Activated T-helper 17 cell treated with anti-CD3 and anti-CD28 coated beads, Interleukin-2, amount 50 U/mL, for 72 hours (primary cell): ENCODE data around the gene TCEANC. TPM values are rescaled to one million over a fixed set of nuclear protein-coding genes. Genes with fewer than 3 reads are reported as not detected.
A peak's percentile ranks its signal among the peaks of the same experiment; 100 is the strongest.
"Not testable (repeated sequence)": the region's sequence is repeated elsewhere in the genome, so short reads cannot be mapped to it uniquely, and the experiment has no call there.

Source experiments
- ATAC-seq: fragments of 150-1000 bp; cut with Tn5 transposase; replicated peaks from 2 replicates; pipeline ENCODE4 v1.10.0; 2021; ENCODE audit warnings: mild to moderate bottlenecking, moderate library complexity
- H3K27ac Mint-ChIP-seq: one replicate; pipeline ENCODE4 v1.8.0; 2022; ENCODE audit warnings: mixed read lengths
- H3K27me3 Mint-ChIP-seq: one replicate; pipeline ENCODE4 v1.8.0; 2022; ENCODE audit warnings: mixed read lengths
- H3K36me3 Mint-ChIP-seq: one replicate; pipeline ENCODE4 v1.8.0; 2022; ENCODE audit warnings: low read depth, mild to moderate bottlenecking, mixed read lengths
- H3K4me1 Mint-ChIP-seq: one replicate; pipeline ENCODE4 v1.8.0; 2022; ENCODE audit warnings: mixed read lengths
- H3K4me3 Mint-ChIP-seq: one replicate; pipeline ENCODE4 v1.8.0; 2022; ENCODE audit warnings: mild to moderate bottlenecking, mixed read lengths
- H3K9me3 Mint-ChIP-seq: one replicate; pipeline ENCODE4 v1.8.0; 2022; ENCODE audit warnings: mixed read lengths
- total RNA-seq, 2 donors: library from RNA; stranded (reverse); gene quantifications; one replicate each; pipeline ENCODE4 v1.2.3, GENCODE V29; 2022

The TCEANC gene
- total RNA-seq, 2 donors from 2014 or later: 1.8 to 3.5 TPM

DNA sequence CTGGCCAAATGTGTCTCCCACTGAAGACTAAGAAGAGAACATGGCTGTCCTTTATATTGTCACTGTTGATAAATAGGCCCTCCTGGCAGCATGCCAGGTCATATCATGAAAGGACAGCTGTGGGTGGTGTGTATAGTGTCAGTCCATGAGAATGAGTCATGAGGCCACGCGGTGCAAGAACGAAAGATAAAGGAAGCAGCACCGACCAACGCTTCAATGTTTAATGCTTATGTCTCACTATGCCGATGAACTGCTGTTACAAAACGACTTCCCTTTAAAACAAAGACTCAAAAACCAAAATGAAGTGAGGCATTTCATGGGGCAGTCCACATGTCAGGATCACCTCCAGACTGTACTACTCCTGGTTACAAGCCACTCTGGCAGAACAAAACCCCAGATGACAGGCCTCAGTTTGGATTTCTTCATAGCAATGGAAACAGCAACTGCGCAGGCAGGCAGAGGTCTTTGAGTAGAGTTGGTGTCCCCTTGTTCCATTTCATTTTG, 5.2 kb upstream of the TCEANC start:
- ATAC-seq: peak; percentile 99
- Mint-ChIP-seq H3K27me3 (no peaks in the 10 kb centered on the region), H3K36me3 (no peaks in the 10 kb centered on the region), H3K9me3 (no peaks in the 10 kb centered on the region), H3K4me3 (peak overlapping the region; percentile 71), H3K4me1 (peaks cover 6% of the 10 kb centered on the region), H3K27ac (peak overlapping the region; percentile 78)

DNA sequence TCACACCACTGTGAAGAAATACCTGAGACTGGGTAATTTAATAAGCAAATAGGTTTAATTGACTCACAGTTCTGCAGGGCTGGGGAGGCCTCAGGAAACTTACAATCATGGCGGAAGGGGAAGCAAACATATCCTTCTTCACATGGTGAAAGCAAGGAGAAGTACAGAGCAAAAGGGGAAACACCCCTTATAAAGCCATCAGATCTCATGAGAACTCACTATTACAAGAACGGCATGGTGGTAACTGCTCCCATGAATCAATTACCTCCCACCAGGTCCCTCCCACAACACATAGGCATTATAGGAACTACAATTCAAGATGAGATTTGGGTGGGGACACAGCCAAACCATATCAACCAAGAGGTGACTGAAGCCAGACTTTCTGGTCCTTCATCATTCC, 4.6 kb upstream of the TCEANC start:
- H3K27ac Mint-ChIP-seq: peak overlapping the region; percentile 78
- H3K36me3 Mint-ChIP-seq, H3K27me3 Mint-ChIP-seq, H3K4me1 Mint-ChIP-seq, ATAC-seq, H3K9me3 Mint-ChIP-seq: not testable (repeated sequence)
- peak overlapping the region; percentile 71 for H3K4me3 Mint-ChIP-seq

- no peaks in the 10 kb centered on the region for H3K36me3 Mint-ChIP-seq
- H3K27me3 Mint-ChIP-seq: no peaks in the 10 kb centered on the region
- no peaks in the 10 kb centered on the region for H3K9me3 Mint-ChIP-seq
- no peak overlapping the region for H3K4me3 Mint-ChIP-seq
- H3K27ac Mint-ChIP-seq: no peak overlapping the region
- H3K4me1 Mint-ChIP-seq: peaks cover 6% of the 10 kb centered on the region
- no peak for ATAC-seq
Observed at GRCh38 chrX:13649838-13650237, 3.1 kb upstream of the TCEANC start.

DNA sequence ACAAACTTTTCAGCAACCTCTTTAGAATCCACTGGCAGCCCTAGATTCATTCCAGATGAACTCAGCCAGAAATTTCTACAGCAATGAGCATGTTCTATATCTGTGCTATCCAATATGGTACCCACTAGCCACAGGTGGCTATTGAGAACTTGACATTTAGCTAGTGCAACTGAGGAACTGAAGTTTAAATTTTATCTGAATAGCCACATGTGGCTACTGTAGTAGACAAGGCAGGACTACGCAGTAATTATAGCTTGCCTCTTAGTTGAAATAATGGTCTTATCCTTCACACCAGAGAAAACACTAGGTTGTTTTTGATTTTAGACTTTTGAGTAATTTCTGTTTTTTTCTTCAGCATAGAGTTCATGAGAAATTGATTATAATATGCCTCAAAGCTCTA, 2.6 kb upstream of the TCEANC start:
- Mint-ChIP-seq H3K4me1 (peaks cover 6% of the 10 kb centered on the region), H3K36me3 (no peaks in the 10 kb centered on the region), H3K9me3 (no peaks in the 10 kb centered on the region), H3K27me3 (no peaks in the 10 kb centered on the region), H3K4me3 (no peak overlapping the region), H3K27ac (no peak overlapping the region)
- no peak for ATAC-seq

- no peaks in the 10 kb centered on the region for H3K27me3 Mint-ChIP-seq
- no peaks in the 10 kb centered on the region for H3K9me3 Mint-ChIP-seq
- H3K4me1 Mint-ChIP-seq: peaks cover 3% of the 10 kb centered on the region
- H3K27ac Mint-ChIP-seq: no peak overlapping the region
- H3K36me3 Mint-ChIP-seq: no peaks in the 10 kb centered on the region
- no peak for ATAC-seq
- no peak overlapping the region for H3K4me3 Mint-ChIP-seq
Observed at GRCh38 chrX:13651150-13651549, 1.8 kb upstream of the TCEANC start.

GRCh38 chrX:13652287-13652793, 601 bp upstream of the TCEANC start:
- peak overlapping the region; percentile 84 for H3K4me3 Mint-ChIP-seq
- peaks cover 5% of the 10 kb centered on the region for H3K36me3 Mint-ChIP-seq
- H3K27ac Mint-ChIP-seq: peak overlapping the region; percentile 78
- H3K4me1 Mint-ChIP-seq: no peaks in the 10 kb centered on the region
- H3K27me3 Mint-ChIP-seq: no peaks in the 10 kb centered on the region
- ATAC-seq: no peak
- H3K9me3 Mint-ChIP-seq: no peaks in the 10 kb centered on the region

- Mint-ChIP-seq H3K9me3 (no peaks in the 10 kb centered on the region), H3K36me3 (peaks cover 5% of the 10 kb centered on the region), H3K4me3 (peak overlapping the region; percentile 84), H3K27ac (peak overlapping the region; percentile 78), H3K27me3 (no peaks in the 10 kb centered on the region), H3K4me1 (no peaks in the 10 kb centered on the region)
- no peak for ATAC-seq
Observed at GRCh38 chrX:13654116-13654515, 1.2 kb downstream of the TCEANC start.

- Mint-ChIP-seq H3K36me3 (peaks cover 11% of the 10 kb centered on the region), H3K27ac (no peak overlapping the region), H3K9me3 (no peaks in the 10 kb centered on the region), H3K27me3 (no peaks in the 10 kb centered on the region), H3K4me1 (no peaks in the 10 kb centered on the region), H3K4me3 (no peak overlapping the region)
- no peak for ATAC-seq
Observed at GRCh38 chrX:13655674-13656073, 2.7 kb downstream of the TCEANC start.

GRCh38 chrX:13658602-13659001, 5.7 kb downstream of the TCEANC start:
- Mint-ChIP-seq H3K36me3 (peaks cover 17% of the 10 kb centered on the region), H3K4me3 (peak overlapping the region; percentile 53), H3K9me3 (no peaks in the 10 kb centered on the region), H3K27ac (peak overlapping the region; percentile 37), H3K4me1 (peaks cover 5% of the 10 kb centered on the region), H3K27me3 (no peaks in the 10 kb centered on the region)
- ATAC-seq: no peak

DNA sequence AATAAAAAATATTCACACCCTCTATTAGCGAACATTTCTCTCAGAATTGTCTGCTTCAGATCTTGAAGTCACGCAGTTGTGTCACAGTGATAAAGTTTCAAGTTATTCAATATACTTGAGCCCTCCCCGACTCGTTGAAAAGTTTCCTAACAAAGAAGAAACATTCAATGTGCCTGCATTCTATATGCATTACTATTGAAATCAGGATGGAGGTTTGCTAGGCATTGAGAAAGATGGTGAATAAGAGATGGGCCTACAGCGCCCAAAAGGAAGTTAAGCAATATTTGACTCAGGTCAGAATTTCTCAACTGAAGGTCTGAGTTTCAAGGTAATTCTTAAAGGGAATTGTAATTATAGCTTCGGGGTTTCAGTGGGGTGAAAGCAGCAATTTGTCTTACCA, 6.1 kb downstream of the TCEANC start:
- H3K27me3 Mint-ChIP-seq: no peaks in the 10 kb centered on the region
- no peak for ATAC-seq
- peaks cover 5% of the 10 kb centered on the region for H3K4me1 Mint-ChIP-seq
- no peaks in the 10 kb centered on the region for H3K9me3 Mint-ChIP-seq
- H3K36me3 Mint-ChIP-seq: peaks cover 17% of the 10 kb centered on the region
- peak overlapping the region; percentile 37 for H3K27ac Mint-ChIP-seq
- peak overlapping the region; percentile 53 for H3K4me3 Mint-ChIP-seq

DNA sequence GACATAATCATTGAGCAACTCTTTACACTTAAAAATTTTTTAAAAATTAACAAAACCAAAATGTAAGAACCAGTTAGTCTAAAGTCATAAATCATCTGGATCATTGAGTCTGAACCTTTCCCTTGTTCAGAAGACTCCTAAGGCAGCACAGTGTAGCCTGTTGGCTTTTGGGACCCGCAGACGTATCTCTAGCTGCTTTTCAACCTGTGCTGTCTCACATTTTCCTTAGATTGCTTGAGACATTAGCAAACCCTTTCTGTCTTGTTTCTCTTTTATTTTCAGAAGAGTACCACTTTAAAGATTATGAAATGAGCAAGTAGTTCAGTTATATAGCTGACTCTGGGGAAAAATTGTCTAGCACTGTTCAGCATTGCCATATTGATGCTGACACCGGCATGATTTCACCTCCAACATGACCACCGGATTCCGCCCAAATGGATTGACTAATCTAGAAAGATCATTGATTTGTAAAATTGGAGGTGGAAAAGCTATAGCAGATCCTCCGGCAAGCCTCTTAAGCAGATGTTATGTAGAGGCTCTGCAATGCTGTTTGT, 8.9 kb downstream of the TCEANC start:
- no peaks in the 10 kb centered on the region for H3K27me3 Mint-ChIP-seq
- H3K9me3 Mint-ChIP-seq: no peaks in the 10 kb centered on the region
- H3K27ac Mint-ChIP-seq: peak overlapping the region; percentile 81
- peaks cover 5% of the 10 kb centered on the region for H3K4me1 Mint-ChIP-seq
- peak; percentile 93 for ATAC-seq
- peak overlapping the region; percentile 80 for H3K4me3 Mint-ChIP-seq
- H3K36me3 Mint-ChIP-seq: peaks cover 16% of the 10 kb centered on the region

DNA sequence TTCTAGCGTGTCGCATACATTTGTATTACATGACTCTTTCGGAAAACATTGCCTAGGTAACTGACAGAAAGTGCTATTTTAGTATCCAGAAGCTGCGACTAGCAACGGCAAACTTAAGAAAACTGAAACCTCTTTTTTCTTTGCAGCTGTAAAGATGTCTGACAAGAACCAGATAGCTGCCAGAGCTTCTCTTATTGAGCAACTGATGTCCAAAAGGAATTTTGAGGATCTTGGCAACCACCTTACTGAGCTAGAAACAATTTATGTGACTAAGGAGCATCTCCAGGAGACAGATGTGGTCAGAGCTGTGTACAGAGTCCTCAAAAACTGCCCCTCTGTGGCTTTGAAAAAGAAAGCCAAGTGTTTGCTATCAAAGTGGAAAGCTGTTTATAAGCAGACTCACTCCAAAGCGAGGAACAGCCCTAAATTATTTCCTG, 9.4 kb downstream of the TCEANC start:
- H3K4me3 Mint-ChIP-seq: peak overlapping the region; percentile 80
- no peaks in the 10 kb centered on the region for H3K27me3 Mint-ChIP-seq
- no peak for ATAC-seq
- peaks cover 12% of the 10 kb centered on the region for H3K36me3 Mint-ChIP-seq
- H3K9me3 Mint-ChIP-seq: no peaks in the 10 kb centered on the region
- peak overlapping the region; percentile 81 for H3K27ac Mint-ChIP-seq
- peaks cover 5% of the 10 kb centered on the region for H3K4me1 Mint-ChIP-seq

GRCh38 chrX:13664020-13664419, 11.1 kb downstream of the TCEANC start:
- Mint-ChIP-seq H3K36me3 (peaks cover 12% of the 10 kb centered on the region), H3K27me3 (no peaks in the 10 kb centered on the region), H3K4me1 (peaks cover 5% of the 10 kb centered on the region), H3K4me3 (no peak overlapping the region), H3K9me3 (no peaks in the 10 kb centered on the region), H3K27ac (no peak overlapping the region)
- no peak for ATAC-seq

DNA sequence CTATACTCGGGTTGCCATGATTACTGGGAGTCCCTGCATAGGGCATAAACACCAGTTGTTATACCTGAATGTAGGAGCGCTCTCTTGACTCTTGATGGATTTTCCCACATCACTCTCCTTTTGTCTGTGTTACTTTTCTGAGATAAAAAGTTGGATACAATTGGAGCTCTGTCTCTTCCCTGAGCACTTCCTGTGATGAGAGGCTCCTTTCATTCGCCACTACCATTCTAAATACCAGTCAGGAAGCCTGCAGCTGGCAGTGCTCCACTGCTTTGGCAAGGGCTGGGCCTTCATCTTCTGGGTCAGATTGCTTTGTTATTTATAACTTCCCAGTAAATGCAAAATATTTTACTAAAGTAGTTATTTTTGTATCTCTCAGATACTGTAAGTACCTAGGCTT, 13.9 kb downstream of the TCEANC start:
- Mint-ChIP-seq H3K27me3 (no peaks in the 10 kb centered on the region), H3K27ac (no peak overlapping the region), H3K4me3 (no peak overlapping the region), H3K9me3 (no peaks in the 10 kb centered on the region), H3K36me3 (peaks cover 6% of the 10 kb centered on the region), H3K4me1 (peaks cover 5% of the 10 kb centered on the region)
- ATAC-seq: no peak

- no peaks in the 10 kb centered on the region for H3K9me3 Mint-ChIP-seq
- ATAC-seq: no peak
- H3K4me1 Mint-ChIP-seq: peaks cover under 1% of the 10 kb centered on the region
- H3K4me3 Mint-ChIP-seq: no peak overlapping the region
- H3K27me3 Mint-ChIP-seq: no peaks in the 10 kb centered on the region
- H3K27ac Mint-ChIP-seq: no peak overlapping the region
- H3K36me3 Mint-ChIP-seq: peaks cover 2% of the 10 kb centered on the region
Observed at GRCh38 chrX:13667919-13668318, 15.0 kb downstream of the TCEANC start.
